ENCODE measurements around the gene TRIM65. TPM values are rescaled to one million over a fixed set of nuclear protein-coding genes. Genes with fewer than 3 reads are reported as not detected.

TRIM65 gene
- total RNA-seq, 1 donor from 2014 or later, result 10.6 TPM

Other genes starting within 250 kb of the TRIM65 start
- 36.6 TPM for gene RECQL5, start 229.8 kb downstream of the TRIM65 start, total RNA-seq
- gene SAP30BP, start 229.6 kb downstream of the TRIM65 start, total RNA-seq, result 46.3 TPM
- 134 TPM for gene ITGB4, start 175.5 kb downstream of the TRIM65 start, total RNA-seq
- gene GALK1, start 131.8 kb downstream of the TRIM65 start, total RNA-seq, result 29.1 TPM
- gene UNK, start 112.1 kb downstream of the TRIM65 start, total RNA-seq, result 17.3 TPM
- 26.0 TPM for gene UNC13D, start 52.5 kb downstream of the TRIM65 start, total RNA-seq
- gene WBP2, start 41.6 kb downstream of the TRIM65 start, total RNA-seq, result 57.5 TPM
- gene TRIM47, start 18.4 kb downstream of the TRIM65 start, total RNA-seq, result 23.4 TPM
- gene MRPL38, start 7.9 kb upstream of the TRIM65 start, total RNA-seq, result 81.8 TPM
- gene FBF1, start 44.1 kb upstream of the TRIM65 start, total RNA-seq, result 7.8 TPM
- gene ACOX1, start 82.2 kb upstream of the TRIM65 start, total RNA-seq, result 66.0 TPM
- 25.5 TPM for gene TEN1, start 82.3 kb upstream of the TRIM65 start, total RNA-seq
- gene CDK3, start 103.9 kb upstream of the TRIM65 start, total RNA-seq, result 4.1 TPM
- gene EVPL, start 130.4 kb upstream of the TRIM65 start, total RNA-seq, result 175 TPM
- gene SRP68, start 175.6 kb upstream of the TRIM65 start, total RNA-seq, result 71.5 TPM
- gene GALR2, start 177.8 kb upstream of the TRIM65 start, total RNA-seq, result 0.44 TPM
- gene ZACN, start 182.2 kb upstream of the TRIM65 start, total RNA-seq, result not detected
- 91.1 TPM for gene EXOC7, start 206.8 kb upstream of the TRIM65 start, total RNA-seq
- gene FOXJ1, start 244.3 kb upstream of the TRIM65 start, total RNA-seq, result not detected

Measured in esophagus mucosa (tissue), 1 donor.